ENCODE measurements around the gene STEEP1. TPM values are rescaled to one million over a fixed set of nuclear protein-coding genes. Genes with fewer than 3 reads are reported as not detected.

STEEP1 gene
- total RNA-seq, 1 donor from 2014 or later = 22.2 TPM

- Histone ChIP-seq H3K4me1 (peaks cover 0 to 5% of the 10 kb centered on the region in 2 donors), H3K27ac (peak within 1 kb of the TSS; percentile 94 to 95), H3K36me3 (no peaks in the 10 kb centered on the region), H3K9me3 (no peaks in the 10 kb centered on the region), H3K4me3 (peak within 1 kb of the TSS; percentile 64 to 92), H3K27me3 (no peaks in the 10 kb centered on the region)
- DNase-seq (ENCODE audit: low spot score in 2 of 2) = peak; percentile 45 to 93
- TF ChIP-seq CTCF (IDR thresholded peaks at IDR 0.05) = peak; percentile 7 to 50 (median 30)
- intact Hi-C loops (cut with DNase I) = loop anchor here (1.0 to 10.0 kb wide), 5 partner anchors 9 to 370 kb away; partner anchors contain the start of genes NKAP, RPL39, STEEP1 and UPF3B
Measured at GRCh38 chrX:119574394-119575266, 9.4 kb upstream of the STEEP1 start, which contains the start of gene UBE2A. Gene UBE2A (plus strand): TSS chrX:119574563. CDS start chrX:119574712, 149 bp downstream.

DNA sequence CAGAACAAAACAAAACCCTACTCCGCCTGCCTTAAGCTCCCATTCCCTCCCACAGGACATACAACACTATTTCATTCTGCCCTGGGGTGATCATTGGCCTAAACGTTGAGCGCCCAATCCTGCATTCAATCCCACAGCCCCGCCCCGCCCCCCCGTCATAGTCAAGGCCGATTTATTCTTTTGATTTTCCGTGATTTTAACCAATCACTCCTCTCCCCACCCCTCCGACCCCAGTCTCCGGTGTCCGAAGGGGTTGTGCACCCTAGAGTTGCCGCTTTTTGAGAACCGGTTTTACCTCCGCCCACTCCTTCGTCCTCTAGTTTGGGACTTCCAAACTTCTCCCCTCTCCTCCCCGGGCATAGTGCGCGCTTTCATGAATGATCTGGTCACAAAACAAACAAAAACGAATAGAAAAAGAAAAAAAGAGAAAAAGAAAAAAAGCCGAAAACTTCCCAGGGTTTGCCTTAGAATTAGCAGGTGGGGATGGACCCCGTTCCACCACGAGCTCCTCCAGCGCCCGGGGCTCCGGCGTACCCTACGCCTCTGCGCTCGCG, 8.7 kb upstream of the STEEP1 start:
- H3K27me3 ChIP-seq = no peaks in the 10 kb centered on the region
- intact Hi-C loops (cut with DNase I) = loop anchor here (1.0 to 10.0 kb wide), 5 partner anchors 9 to 371 kb away; partner anchors contain the start of genes NKAP, RPL39, STEEP1 and UPF3B
- H3K4me1 ChIP-seq = peaks cover 0 to 5% of the 10 kb centered on the region in 2 donors
- no peaks in the 10 kb centered on the region for H3K36me3 ChIP-seq
- peak overlapping the region; percentile 94 to 95 for H3K27ac ChIP-seq
- no peaks in the 10 kb centered on the region for H3K9me3 ChIP-seq
- TF ChIP-seq CTCF (IDR thresholded peaks at IDR 0.05) = no peak
- peak overlapping the region; percentile 64 to 92 for H3K4me3 ChIP-seq
- DNase-seq (ENCODE audit: low spot score in 2 of 2) = peak in 1 of 2 donors; percentile 73

DNA sequence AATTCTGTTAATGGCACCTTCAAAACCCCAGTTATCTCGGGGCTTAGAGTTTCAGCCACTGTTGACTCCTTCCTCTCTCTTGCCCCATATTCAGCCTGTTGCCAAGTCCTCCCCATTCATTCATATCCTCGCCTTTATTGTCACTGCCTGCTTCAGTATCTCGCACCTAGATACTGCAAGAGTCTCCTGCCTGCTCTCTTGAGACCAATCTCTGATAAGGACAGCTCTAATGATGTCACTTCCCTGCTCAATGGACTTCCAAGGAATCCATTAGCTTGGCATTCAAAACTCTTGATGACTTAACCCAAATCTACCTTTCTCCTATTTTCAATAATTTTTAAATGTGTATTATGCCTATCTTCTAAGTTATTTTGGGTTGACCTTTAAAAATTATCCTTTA, 8.0 kb upstream of the STEEP1 start:
- no peak for TF ChIP-seq CTCF (IDR thresholded peaks at IDR 0.05)
- Histone ChIP-seq H3K4me1 (peaks cover 0 to 5% of the 10 kb centered on the region in 2 donors), H3K36me3 (no peaks in the 10 kb centered on the region), H3K27me3 (no peaks in the 10 kb centered on the region), H3K9me3 (no peaks in the 10 kb centered on the region), H3K27ac (peak overlapping the region; percentile 29 to 94), H3K4me3 (peak overlapping the region; percentile 64 to 92)
- intact Hi-C loops (cut with DNase I) = loop anchor here (5.0 to 10.0 kb wide), 3 partner anchors 219 to 372 kb away; partner anchors contain the start of genes NKAP, RPL39 and UPF3B
- DNase-seq (ENCODE audit: low spot score in 2 of 2) = no peak

DNA sequence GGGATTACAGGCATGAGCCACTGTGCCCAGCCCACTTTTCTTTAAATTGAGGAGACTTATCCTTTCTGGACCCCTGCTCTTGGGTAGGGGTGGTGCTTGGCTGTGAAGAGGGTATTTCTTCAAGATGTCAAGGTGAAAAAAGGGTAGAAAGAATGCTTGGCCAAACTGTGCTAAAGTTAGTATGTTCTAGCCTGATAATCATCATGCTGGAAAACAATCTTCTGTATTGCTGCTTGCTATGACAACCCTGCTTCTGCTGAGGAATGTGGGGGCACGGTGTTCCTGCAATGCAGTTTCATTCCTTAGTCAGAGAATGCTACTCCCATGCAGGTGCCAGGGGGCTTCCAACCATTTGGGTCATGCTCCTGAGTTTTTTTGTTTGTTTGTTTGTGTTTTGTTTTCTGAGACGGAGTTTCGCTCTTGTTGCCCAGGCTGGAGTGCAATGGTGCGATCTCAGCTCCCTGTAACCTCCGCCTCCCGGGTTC, 5.2 kb upstream of the STEEP1 start:
- intact Hi-C loops (cut with DNase I) = loop anchor here (5.0 to 10.0 kb wide), 3 partner anchors 222 to 374 kb away; partner anchors contain the start of genes NKAP, RPL39 and UPF3B
- no peak for DNase-seq (ENCODE audit: low spot score in 2 of 2)
- Histone ChIP-seq H3K4me3 (no peak overlapping the region), H3K36me3 (no peaks in the 10 kb centered on the region), H3K27ac (no peak overlapping the region), H3K27me3 (no peaks in the 10 kb centered on the region), H3K4me1 (peaks cover 0 to 3% of the 10 kb centered on the region in 2 donors), H3K9me3 (no peaks in the 10 kb centered on the region)
- no peak for TF ChIP-seq CTCF (IDR thresholded peaks at IDR 0.05)

DNA sequence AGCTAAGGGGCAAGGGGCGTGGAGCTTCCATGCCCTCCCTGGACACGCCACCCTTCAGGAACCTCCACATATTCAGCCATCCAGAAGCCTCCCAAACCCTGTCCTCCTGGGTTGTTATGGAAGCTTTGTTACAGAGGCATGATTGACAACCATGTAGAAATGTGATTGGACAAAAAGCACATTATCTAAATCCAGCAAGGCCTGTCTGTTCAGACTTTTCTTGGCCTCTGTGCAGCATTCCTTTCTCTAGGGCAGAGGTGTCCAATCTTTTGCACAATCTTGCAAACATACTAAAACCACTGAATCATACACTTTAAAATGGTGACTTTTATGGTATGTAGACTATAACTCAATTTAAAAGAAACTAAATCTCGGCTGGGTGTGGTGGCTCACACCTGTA, 12.7 kb downstream of the STEEP1 start:
- H3K4me1 ChIP-seq = no peaks in the 10 kb centered on the region
- no peak overlapping the region for H3K4me3 ChIP-seq
- no peak for TF ChIP-seq CTCF (IDR thresholded peaks at IDR 0.05)
- intact Hi-C loops (cut with DNase I) = no loop called here
- H3K27ac ChIP-seq = no peak overlapping the region
- DNase-seq (ENCODE audit: low spot score in 2 of 2) = no peak
- H3K9me3 ChIP-seq = no peaks in the 10 kb centered on the region
- H3K27me3 ChIP-seq = no peaks in the 10 kb centered on the region
- H3K36me3 ChIP-seq = peaks cover under 1 to 1% of the 10 kb centered on the region in 2 donors

All from ascending aorta (tissue), 2 donors.